HG03565 (cell line): ENCODE data around the gene RWDD2A.
"Not testable (repeated sequence)": the region's sequence is repeated elsewhere in the genome, so short reads cannot be mapped to it uniquely, and the experiment has no call there.

ENCODE experiments used
- ATAC-seq: cut with Tn5 transposase; IDR thresholded peaks from one replicate; pipeline ENCODE4 v1.9.1; 2021; ENCODE audit warnings: mild to moderate bottlenecking, moderate library complexity; ENCODE audit not compliant: unreplicated experiment

RWDD2A gene

GRCh38 chr6:83192871-83193746, at the start of gene RWDD2A, which contains the start of gene PGM3:
RWDD2A (plus strand) TSS chr6:83193357; CDS start chr6:83194452, 1,095 bp downstream.
PGM3 (minus strand) TSS chr6:83193265; CDS start chr6:83191012, 2,253 bp downstream.
- ATAC-seq = peak; percentile 97

- no peak for ATAC-seq
Observed at GRCh38 chr6:83151114-83151513, 42.0 kb upstream of the RWDD2A start.

GRCh38 chr6:83152913-83153312, 40.2 kb upstream of the RWDD2A start:
- ATAC-seq = no peak

- ATAC-seq = no peak
Observed at GRCh38 chr6:83153883-83154521, 39.2 kb upstream of the RWDD2A start.

GRCh38 chr6:83155794-83156193, 37.4 kb upstream of the RWDD2A start:
- no peak for ATAC-seq

GRCh38 chr6:83160167-83160566, 33.0 kb upstream of the RWDD2A start:
- ATAC-seq = no peak

GRCh38 chr6:83167726-83168278, 25.4 kb upstream of the RWDD2A start:
- ATAC-seq = no peak

- ATAC-seq = no peak
Observed at GRCh38 chr6:83168556-83168955, 24.6 kb upstream of the RWDD2A start.

- ATAC-seq = no peak
Observed at GRCh38 chr6:83169106-83169505, 24.1 kb upstream of the RWDD2A start.

GRCh38 chr6:83169511-83169910, 23.6 kb upstream of the RWDD2A start:
- no peak for ATAC-seq

GRCh38 chr6:83176246-83176645, 16.9 kb upstream of the RWDD2A start:
- no peak for ATAC-seq

GRCh38 chr6:83180426-83180950, 12.7 kb upstream of the RWDD2A start:
- no peak for ATAC-seq

GRCh38 chr6:83182114-83182513, 11.0 kb upstream of the RWDD2A start:
- ATAC-seq = no peak

- no peak for ATAC-seq
Observed at GRCh38 chr6:83183082-83183828, 9.9 kb upstream of the RWDD2A start.

GRCh38 chr6:83185096-83185495, 8.1 kb upstream of the RWDD2A start:
- no peak for ATAC-seq

- ATAC-seq = no peak
Observed at GRCh38 chr6:83188501-83188900, 4.7 kb upstream of the RWDD2A start.

GRCh38 chr6:83190626-83191025, 2.5 kb upstream of the RWDD2A start:
- ATAC-seq = no peak

- not testable (repeated sequence) for ATAC-seq
Observed at GRCh38 chr6:83191974-83192373, 1.2 kb upstream of the RWDD2A start.

- no peak for ATAC-seq
Observed at GRCh38 chr6:83192456-83192855, 701 bp upstream of the RWDD2A start.

- ATAC-seq = no peak
Observed at GRCh38 chr6:83193747-83194566, 800 bp downstream of the RWDD2A start.
